HEK293 (cell line): ENCODE measurements around the gene KCNC2.

ENCODE experiments used
- CTCF ChIA-PET: fragments of 350-600 bp; formaldehyde crosslinking; extraction: SDS; loops from one replicate; lab custom pipeline; 2021; ENCODE audit warnings: antibody characterized with exemption; lab: Yijun Ruan, JAX
- POLR2A ChIA-PET: fragments of 300-600 bp; formaldehyde crosslinking; extraction: SDS; loops from one replicate; lab custom pipeline; 2020; ENCODE audit warnings: antibody characterized with exemption, inconsistent platforms; lab: Yijun Ruan, JAX
- H3K27ac ChIP-seq: fragments of 200-500 bp; sonication (Bioruptor generic); 2 replicates; pipeline ENCODE4 v1.5.1; 2014; ENCODE audit warnings: low read depth, low read length, control low read depth, inconsistent platforms; ENCODE audit errors: extremely low read depth
- H3K36me3 ChIP-seq, 2 experiments: fragments of 200-500 bp in 1 of 2; sonication (Bioruptor generic) in 1 of 2; 1 replicate in 1 of 2; 2 replicates in 1 of 2; pipeline ENCODE4 v1.5.1; 2014 to 2017; ENCODE audit warnings: inconsistent platforms in 2 of 2, low read length in 2 of 2; ENCODE audit not compliant: control insufficient read depth in 2 of 2, insufficient read depth in 1 of 2
- H3K4me1 ChIP-seq: fragments of 200-500 bp; sonication (Bioruptor generic); 2 replicates; pipeline ENCODE4 v1.5.1; 2014; ENCODE audit warnings: mild to moderate bottlenecking, low read length, inconsistent platforms; ENCODE audit not compliant: control insufficient read depth, insufficient read depth
- H3K4me3 ChIP-seq: 2 replicates; pipeline ENCODE4 v1.5.1; 2011; ENCODE audit warnings: low read depth, mild to moderate bottlenecking, control low read depth, low read length, moderate library complexity
- H3K9me3 ChIP-seq: fragments of 200-500 bp; sonication (Bioruptor generic); 2 replicates; pipeline ENCODE4 v1.5.1; 2014; ENCODE audit warnings: low read depth, low read length, inconsistent platforms; ENCODE audit not compliant: control insufficient read depth, insufficient read depth
- CTCF ChIP-seq: fragments of 450-650 bp; formaldehyde crosslinking; IDR thresholded peaks from 2 replicates; pipeline ENCODE4 v1.5.1; 2016; ENCODE audit warnings: missing biosample characterization, missing genetic modification characterization
- HIC1 ChIP-seq: fragments of 450-650 bp; formaldehyde crosslinking; IDR thresholded peaks from 2 replicates; pipeline ENCODE4 v1.5.1; 2016; ENCODE audit warnings: missing biosample characterization, missing genetic modification characterization
- HOXD13 ChIP-seq: sonication (generic); formaldehyde crosslinking; IDR thresholded peaks from 2 replicates; pipeline ENCODE4 v1.8.0; 2022; ENCODE audit warnings: missing genetic modification reagents, borderline replicate concordance
- PRDM10 ChIP-seq: fragments of 450-650 bp; formaldehyde crosslinking; IDR thresholded peaks from 2 replicates; pipeline ENCODE4 v1.5.1; 2016; ENCODE audit warnings: missing biosample characterization, missing genetic modification characterization
- REST ChIP-seq: fragments of 450-650 bp; formaldehyde crosslinking; IDR thresholded peaks from 2 replicates; pipeline ENCODE4 v1.5.1; 2016; ENCODE audit warnings: missing biosample characterization, missing genetic modification characterization
- ZFP41 ChIP-seq: fragments of 450-650 bp; formaldehyde crosslinking; IDR thresholded peaks from 2 replicates; pipeline ENCODE4 v1.5.1; 2016; ENCODE audit warnings: missing biosample characterization, missing genetic modification characterization, borderline replicate concordance
- ZNF121 ChIP-seq: fragments of 450-650 bp; formaldehyde crosslinking; IDR thresholded peaks from 2 replicates; pipeline ENCODE4 v1.5.1; 2016; ENCODE audit warnings: missing biosample characterization, missing genetic modification characterization
- ZNF140 ChIP-seq: fragments of 450-650 bp; formaldehyde crosslinking; IDR thresholded peaks from 2 replicates; pipeline ENCODE4 v1.5.1; 2016; ENCODE audit warnings: missing biosample characterization, missing genetic modification characterization
- ZNF157 ChIP-seq: fragments of 450-650 bp; formaldehyde crosslinking; IDR thresholded peaks from 2 replicates; pipeline ENCODE4 v1.5.1; 2016; ENCODE audit warnings: missing biosample characterization, missing genetic modification characterization
- ZNF184 ChIP-seq: fragments of 450-650 bp; IDR thresholded peaks from 2 replicates; pipeline ENCODE4 v1.5.1; 2018; ENCODE audit warnings: missing biosample characterization, mild to moderate bottlenecking, missing genetic modification characterization
- ZNF311 ChIP-seq: fragments of 450-650 bp; formaldehyde crosslinking; IDR thresholded peaks from 2 replicates; pipeline ENCODE4 v1.5.1; 2017; ENCODE audit warnings: missing biosample characterization, missing genetic modification characterization, borderline replicate concordance
- ZNF324 ChIP-seq: fragments of 450-650 bp; formaldehyde crosslinking; IDR thresholded peaks from 2 replicates; pipeline ENCODE4 v1.5.1; 2016; ENCODE audit warnings: missing biosample characterization, missing genetic modification characterization
- ZNF366 ChIP-seq: fragments of 450-650 bp; formaldehyde crosslinking; conservative IDR thresholded peaks from 2 replicates; pipeline ENCODE4 v1.5.1; 2016; ENCODE audit warnings: missing biosample characterization, missing genetic modification characterization
- ZNF398 ChIP-seq: fragments of 450-650 bp; formaldehyde crosslinking; IDR thresholded peaks from 2 replicates; pipeline ENCODE4 v1.5.1; 2017; ENCODE audit warnings: missing biosample characterization, missing genetic modification characterization
- ZNF416 ChIP-seq: fragments of 450-650 bp; formaldehyde crosslinking; IDR thresholded peaks from 2 replicates; pipeline ENCODE4 v1.5.1; 2016; ENCODE audit warnings: missing biosample characterization, missing genetic modification characterization
- ZNF561 ChIP-seq: fragments of 450-650 bp; IDR thresholded peaks from 2 replicates; pipeline ENCODE4 v1.5.1; 2018; ENCODE audit warnings: missing biosample characterization, missing genetic modification characterization, borderline replicate concordance
- ZNF624 ChIP-seq: fragments of 450-650 bp; formaldehyde crosslinking; IDR thresholded peaks from 2 replicates; pipeline ENCODE4 v1.5.1; 2017; ENCODE audit warnings: missing biosample characterization, missing genetic modification characterization
- ZNF654 ChIP-seq: fragments of 450-650 bp; formaldehyde crosslinking; IDR thresholded peaks from 2 replicates; pipeline ENCODE4 v1.5.1; 2016; ENCODE audit warnings: low read depth, missing biosample characterization, missing genetic modification characterization
- ZNF658 ChIP-seq: fragments of 450-650 bp; formaldehyde crosslinking; IDR thresholded peaks from 2 replicates; pipeline ENCODE4; 2016; ENCODE audit warnings: missing biosample characterization, missing genetic modification characterization
- ZNF664 ChIP-seq: fragments of 450-650 bp; formaldehyde crosslinking; IDR thresholded peaks from 2 replicates; pipeline ENCODE4 v1.5.1; 2016; ENCODE audit warnings: missing biosample characterization, missing genetic modification characterization
- ZSCAN23 ChIP-seq: fragments of 450-650 bp; formaldehyde crosslinking; IDR thresholded peaks from 2 replicates; pipeline ENCODE4 v1.5.1; 2016; ENCODE audit warnings: missing biosample characterization, missing genetic modification characterization
- ZSCAN5A ChIP-seq: fragments of 450-650 bp; formaldehyde crosslinking; IDR thresholded peaks from 2 replicates; pipeline ENCODE4 v1.5.1; 2016; ENCODE audit warnings: missing biosample characterization, missing genetic modification characterization

The KCNC2 gene

GRCh38 chr12:75139196-75139595, 70.4 kb downstream of the KCNC2 start:
- no peak for TF ChIP-seq ZSCAN23 (tag by site-specific recombination)
- TF ChIP-seq REST (tag by site-specific recombination), result no peak
- TF ChIP-seq ZNF416 (tag by site-specific recombination), result no peak
- TF ChIP-seq HIC1, result no peak
- no peak for TF ChIP-seq ZNF140 (tag by site-specific recombination)
- TF ChIP-seq, all 188 proteins: peak for 0
- ChIA-PET CTCF (no interaction called here), POLR2A (no interaction called here)
- no peak overlapping the region for H3K4me3 ChIP-seq
- H3K36me3 ChIP-seq, result no peaks in the 10 kb centered on the region
- H3K9me3 ChIP-seq, result no peaks in the 10 kb centered on the region
- no peaks in the 10 kb centered on the region for H3K4me1 ChIP-seq
- no peak overlapping the region for H3K27ac ChIP-seq

- H3K4me1 ChIP-seq, result no peaks in the 10 kb centered on the region
- H3K36me3 ChIP-seq, result no peaks in the 10 kb centered on the region
- no peak overlapping the region for H3K27ac ChIP-seq
- CTCF ChIA-PET, result no interaction called here
- POLR2A ChIA-PET, result no interaction called here
- H3K9me3 ChIP-seq, result no peaks in the 10 kb centered on the region
- no peak overlapping the region for H3K4me3 ChIP-seq
- TF ChIP-seq PRDM10 (tag by site-specific recombination), result no peak
- no peak for TF ChIP-seq ZNF157 (tag by site-specific recombination)
- no peak for TF ChIP-seq ZNF658 (tag by site-specific recombination)
- no peak for TF ChIP-seq ZNF324 (tag by site-specific recombination)
- TF ChIP-seq ZFP41 (tag by site-specific recombination), result no peak
- no peak for TF ChIP-seq HOXD13 (CRISPR knock-in tag)
- TF ChIP-seq ZNF121 (tag by site-specific recombination), result no peak
- no peak for TF ChIP-seq ZNF654 (tag by site-specific recombination)
- no peak for TF ChIP-seq ZNF624
- no peak for TF ChIP-seq ZNF184 (tag by site-specific recombination)
- TF ChIP-seq CTCF (tag by site-specific recombination), result no peak
- TF ChIP-seq ZNF366 (tag by site-specific recombination), result no peak
- TF ChIP-seq ZNF398 (tag by site-specific recombination), result no peak
- TF ChIP-seq ZNF311 (tag by site-specific recombination), result no peak
- TF ChIP-seq ZSCAN5A (tag by site-specific recombination), result no peak
- no peak for TF ChIP-seq ZNF561 (tag by site-specific recombination)
- no peak for TF ChIP-seq ZNF664 (tag by site-specific recombination)
Observed at GRCh38 chr12:75137896-75138295, 71.7 kb downstream of the KCNC2 start.
